Tibial nerve (tissue), 4 donors: ENCODE data around the gene PPP1R1B. TPM values are rescaled to one million over a fixed set of nuclear protein-coding genes. Genes with fewer than 3 reads are reported as not detected.
A peak's percentile ranks its signal among the peaks of the same experiment; 100 is the strongest.

ENCODE experiments used
- DNase-seq, 2 donors: peaks; one replicate each; pipeline ENCODE4 v3.0.0-alpha.2; 2019; ENCODE audit warnings: low spot score in 2 of 2
- H3K27ac ChIP-seq, 4 donors: fragments of 200-600 bp; sonication (generic) in 3 of 4; one replicate each; pipeline ENCODE4 v1.5.1; 2017 to 2019; ENCODE audit warnings: mild to moderate bottlenecking in 1 of 4
- H3K27me3 ChIP-seq, 2 donors: fragments of 200-600 bp; sonication (generic) in 1 of 2; one replicate each; pipeline versions ENCODE4 v1.5.1 to v1.6.0; 2017 to 2019
- H3K36me3 ChIP-seq, 3 donors: fragments of 200-600 bp; sonication (generic); one replicate each; pipeline ENCODE4 v1.5.1; 2018 to 2019
- H3K4me1 ChIP-seq, 4 donors: fragments of 200-600 bp; sonication (generic) in 3 of 4; one replicate each; pipeline ENCODE4 v1.5.1; 2017 to 2019
- H3K4me3 ChIP-seq, 4 donors: fragments of 200-600 bp; sonication (generic) in 3 of 4; one replicate each; pipeline ENCODE4 v1.5.1; 2017 to 2019; ENCODE audit warnings: mild to moderate bottlenecking in 1 of 4, moderate library complexity in 1 of 4
- H3K9me3 ChIP-seq, 4 donors: fragments of 200-600 bp; sonication (generic) in 3 of 4; one replicate each; pipeline ENCODE4 v1.5.1; 2017 to 2019
- EP300 ChIP-seq, 2 donors: sonication (generic); formaldehyde crosslinking; IDR thresholded peaks; one replicate each; pipeline ENCODE4 v1.6.1; 2017; ENCODE audit warnings: antibody characterized with exemption in 2 of 2, mild to moderate bottlenecking in 1 of 2
- POLR2A ChIP-seq, 2 donors: fragments of 450-650 bp; IDR thresholded peaks; one replicate each; pipeline ENCODE4 v1.6.1; 2017; ENCODE audit warnings: antibody characterized with exemption in 2 of 2, mild to moderate bottlenecking in 2 of 2, moderate library complexity in 2 of 2
- WGBS, 2 donors: methylation state at CpG; one replicate each; pipeline ENCODE4 v1.1.5; 2018; 5-methylcytosine and 5-hydroxymethylcytosine counted together
- total RNA-seq, 4 donors: library from RNA; depleted of rRNA; stranded (reverse); fragments of >200 nt; gene quantifications; one replicate each; pipeline ENCODE4 v1.1.0, GENCODE V29; 2016
- TF ChIP-seq, protein P1 (sequence below), 5 experiments: fragments of 200-600 bp in 3 of 5; fragments of 450-650 bp in 2 of 5; sonication (generic) in 3 of 5; IDR thresholded peaks; one replicate each; pipeline ENCODE4 v1.5.1; 2016 to 2019; ENCODE audit warnings: antibody characterized with exemption in 5 of 5, mild to moderate bottlenecking in 3 of 5, moderate library complexity in 2 of 5

Gene PPP1R1B
- total RNA-seq, 4 donors from 2014 or later: 10.4 to 20.4 (median 12.7) TPM

DNA sequence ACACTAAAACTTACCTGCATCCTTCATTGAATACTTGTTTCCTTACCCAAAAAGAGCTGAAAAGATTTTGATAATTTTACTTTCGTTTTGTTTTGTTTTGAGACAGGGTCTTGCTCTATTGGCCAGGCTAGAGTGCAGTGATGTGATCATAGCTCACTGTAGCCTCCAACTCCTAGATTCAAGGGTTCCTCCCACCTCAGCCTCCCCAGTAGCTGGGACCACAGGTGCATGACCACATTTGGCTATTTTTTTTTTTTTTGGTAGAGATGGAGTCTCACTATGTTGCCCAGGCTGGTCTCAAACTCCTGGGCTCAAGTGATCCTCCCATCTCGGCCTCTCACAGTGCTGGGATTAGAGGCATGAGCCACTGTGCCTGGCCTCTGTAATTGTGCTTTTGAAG, 28.4 kb downstream of the PPP1R1B start:
- Histone ChIP-seq H3K4me1 (peaks cover 0 to 70% (median 37%) of the 10 kb centered on the region in 4 donors), H3K36me3 (peaks cover 0 to 46% (median 10%) of the 10 kb centered on the region in 3 donors), H3K9me3 (no peaks in the 10 kb centered on the region), H3K27me3 (no peaks in the 10 kb centered on the region), H3K4me3 (peak overlapping the region in 1 of 4 donors; percentile 5), H3K27ac (peak overlapping the region in 2 of 4 donors; percentile 93 to 94)
- WGBS, 2 donors: 72 to 73% methylated on average over 2 of the region's 2 CpGs
- no peak for DNase-seq
- TF ChIP-seq POLR2A (IDR thresholded peaks at IDR 0.05) (no peak), EP300 (IDR thresholded peaks at IDR 0.05) (no peak)
- TF ChIP-seq, protein P1, sequence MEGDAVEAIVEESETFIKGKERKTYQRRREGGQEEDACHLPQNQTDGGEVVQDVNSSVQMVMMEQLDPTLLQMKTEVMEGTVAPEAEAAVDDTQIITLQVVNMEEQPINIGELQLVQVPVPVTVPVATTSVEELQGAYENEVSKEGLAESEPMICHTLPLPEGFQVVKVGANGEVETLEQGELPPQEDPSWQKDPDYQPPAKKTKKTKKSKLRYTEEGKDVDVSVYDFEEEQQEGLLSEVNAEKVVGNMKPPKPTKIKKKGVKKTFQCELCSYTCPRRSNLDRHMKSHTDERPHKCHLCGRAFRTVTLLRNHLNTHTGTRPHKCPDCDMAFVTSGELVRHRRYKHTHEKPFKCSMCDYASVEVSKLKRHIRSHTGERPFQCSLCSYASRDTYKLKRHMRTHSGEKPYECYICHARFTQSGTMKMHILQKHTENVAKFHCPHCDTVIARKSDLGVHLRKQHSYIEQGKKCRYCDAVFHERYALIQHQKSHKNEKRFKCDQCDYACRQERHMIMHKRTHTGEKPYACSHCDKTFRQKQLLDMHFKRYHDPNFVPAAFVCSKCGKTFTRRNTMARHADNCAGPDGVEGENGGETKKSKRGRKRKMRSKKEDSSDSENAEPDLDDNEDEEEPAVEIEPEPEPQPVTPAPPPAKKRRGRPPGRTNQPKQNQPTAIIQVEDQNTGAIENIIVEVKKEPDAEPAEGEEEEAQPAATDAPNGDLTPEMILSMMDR (IDR thresholded peaks at IDR 0.05): no peak

DNA sequence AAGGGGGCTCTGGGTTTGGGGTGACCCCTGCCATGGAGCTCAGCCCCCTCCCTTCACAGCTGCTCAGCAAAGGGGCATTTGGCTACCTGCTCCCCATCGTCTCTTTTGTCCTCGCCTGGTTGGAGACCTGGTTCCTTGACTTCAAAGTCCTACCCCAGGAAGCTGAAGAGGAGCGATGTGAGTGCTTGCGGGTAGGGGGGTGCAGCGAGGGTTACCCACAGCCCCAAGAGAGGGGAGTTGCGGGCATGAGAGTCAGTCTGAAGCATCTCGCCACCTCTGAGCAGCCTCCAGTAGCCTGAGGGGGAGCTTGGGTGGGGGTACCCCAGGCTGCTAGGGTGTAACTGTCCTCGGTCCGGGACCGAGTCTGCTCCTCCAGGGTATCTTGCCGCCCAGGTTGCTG, 31.6 kb downstream of the PPP1R1B start:
- Histone ChIP-seq H3K4me1 (peaks cover 0 to 79% (median 36%) of the 10 kb centered on the region in 4 donors), H3K9me3 (no peaks in the 10 kb centered on the region), H3K4me3 (no peak overlapping the region), H3K36me3 (peaks cover 0 to 76% (median 19%) of the 10 kb centered on the region in 3 donors), H3K27me3 (no peaks in the 10 kb centered on the region), H3K27ac (peak overlapping the region in 2 of 4 donors; percentile 85 to 86)
- 94 to 95% methylated on average over 11 of the region's 11 CpGs for WGBS, 2 donors
- TF ChIP-seq, protein P1 (IDR thresholded peaks at IDR 0.05): no peak
- TF ChIP-seq POLR2A (IDR thresholded peaks at IDR 0.05) (no peak), EP300 (IDR thresholded peaks at IDR 0.05) (no peak)
- no peak for DNase-seq

DNA sequence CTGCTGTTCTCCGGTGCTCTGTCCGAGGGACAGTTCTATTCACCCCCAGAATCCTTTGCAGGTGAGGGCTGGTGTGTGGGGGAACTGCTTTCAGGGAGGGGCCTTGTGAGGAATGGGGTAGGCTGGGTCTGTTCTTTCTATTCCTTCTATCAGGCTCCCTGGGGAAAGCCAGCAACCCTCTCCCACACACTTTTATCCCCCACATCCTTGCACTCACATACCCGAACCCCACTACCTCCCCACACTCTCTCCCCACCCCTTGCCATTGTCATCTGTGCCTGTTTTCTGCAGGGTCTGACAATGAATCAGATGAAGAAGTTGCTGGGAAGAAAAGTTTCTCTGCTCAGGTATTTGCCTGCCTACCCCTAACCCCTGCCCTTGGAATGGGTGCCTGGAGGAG, 32.0 kb downstream of the PPP1R1B start:
- Histone ChIP-seq H3K4me3 (no peak overlapping the region), H3K4me1 (peaks cover 0 to 79% (median 36%) of the 10 kb centered on the region in 4 donors), H3K9me3 (no peaks in the 10 kb centered on the region), H3K36me3 (peaks cover 0 to 80% (median 19%) of the 10 kb centered on the region in 3 donors), H3K27me3 (no peaks in the 10 kb centered on the region), H3K27ac (peak overlapping the region; percentile 34 to 86 (median 80))
- 76 to 80% methylated on average over 3 of the region's 3 CpGs for WGBS, 2 donors
- no peak for DNase-seq
- TF ChIP-seq POLR2A (IDR thresholded peaks at IDR 0.05): no peak

DNA sequence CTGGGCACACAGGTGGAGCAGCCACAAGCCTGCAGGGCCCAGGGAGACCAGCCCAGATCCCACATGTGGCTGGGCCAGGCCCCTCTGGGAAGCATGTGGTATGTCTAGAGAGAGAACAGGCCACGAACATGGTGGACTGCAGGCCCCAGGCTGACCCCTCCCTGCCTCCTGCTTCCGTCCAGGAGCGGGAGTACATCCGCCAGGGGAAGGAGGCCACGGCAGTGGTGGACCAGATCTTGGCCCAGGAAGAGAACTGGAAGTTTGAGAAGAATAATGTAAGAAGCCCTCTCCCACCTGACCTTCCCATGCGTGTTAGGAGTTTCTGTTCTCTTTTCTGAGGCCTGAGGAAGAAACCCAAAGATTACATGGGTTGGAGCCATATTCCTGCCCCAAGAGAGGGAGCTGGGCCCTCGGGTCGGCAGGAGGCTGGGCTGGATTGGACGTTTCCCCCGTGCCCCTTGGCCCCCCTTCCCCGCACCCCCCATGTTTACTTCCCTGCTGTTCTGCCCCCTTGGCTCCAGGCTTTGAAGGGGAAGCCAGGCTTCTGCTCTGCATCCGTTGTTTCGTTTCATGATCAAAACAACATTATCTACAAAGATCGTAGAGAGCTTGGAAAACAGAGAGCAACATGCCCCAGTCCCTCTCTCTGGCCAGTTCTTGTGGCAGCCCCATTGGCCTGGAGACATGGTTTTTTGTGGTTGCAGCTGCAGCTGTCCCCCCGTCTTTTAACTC, 32.7 kb downstream of the PPP1R1B start:
- Histone ChIP-seq H3K27me3 (no peaks in the 10 kb centered on the region), H3K4me1 (peaks cover 0 to 79% (median 35%) of the 10 kb centered on the region in 4 donors), H3K4me3 (no peak overlapping the region), H3K9me3 (no peaks in the 10 kb centered on the region), H3K27ac (peak overlapping the region; percentile 34 to 86 (median 80)), H3K36me3 (peaks cover 0 to 80% (median 19%) of the 10 kb centered on the region in 3 donors)
- 36 to 42% methylated on average over 14 to 15 of the region's 15 CpGs for WGBS, 2 donors
- no peak for TF ChIP-seq POLR2A (IDR thresholded peaks at IDR 0.05)
- TF ChIP-seq, protein P1 (IDR thresholded peaks at IDR 0.05): no peak
- TF ChIP-seq EP300 (IDR thresholded peaks at IDR 0.05): no peak
- DNase-seq: no peak

DNA sequence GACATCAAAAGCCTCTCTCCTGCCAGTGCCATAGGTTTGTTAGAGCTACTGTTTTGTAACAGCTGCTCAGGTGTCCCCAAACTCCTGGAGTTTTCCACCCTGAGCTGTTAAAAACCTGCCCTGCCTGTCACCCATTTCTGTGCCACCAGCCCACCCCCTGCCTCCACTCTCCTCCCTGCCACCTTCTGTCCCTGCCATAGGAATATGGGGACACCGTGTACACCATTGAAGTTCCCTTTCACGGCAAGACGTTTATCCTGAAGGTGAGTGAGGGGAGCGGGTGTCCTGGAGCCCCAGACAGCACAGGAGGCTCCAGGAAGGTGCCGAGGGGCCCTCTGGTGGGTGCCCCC, 33.2 kb downstream of the PPP1R1B start:
- Histone ChIP-seq H3K36me3 (peaks cover 0 to 80% (median 19%) of the 10 kb centered on the region in 3 donors), H3K4me3 (no peak overlapping the region), H3K9me3 (no peaks in the 10 kb centered on the region), H3K4me1 (peaks cover 0 to 79% (median 36%) of the 10 kb centered on the region in 4 donors), H3K27ac (peak overlapping the region; percentile 34 to 86 (median 80)), H3K27me3 (no peaks in the 10 kb centered on the region)
- TF ChIP-seq, protein P1 (IDR thresholded peaks at IDR 0.05): no peak
- no peak for TF ChIP-seq EP300 (IDR thresholded peaks at IDR 0.05)
- no peak for TF ChIP-seq POLR2A (IDR thresholded peaks at IDR 0.05)
- no peak for DNase-seq
- WGBS, 2 donors: 85 to 86% methylated on average over 5 of the region's 5 CpGs
